IPS-NIHi11 (cell line): Measurements from ENCODE around the gene KASH5.
"Not testable (repeated sequence)": the region's sequence is repeated elsewhere in the genome, so short reads cannot be mapped to it uniquely, and the experiment has no call there.

Experiments
- DNase-seq: peaks from one replicate; pipeline ENCODE4 v3.0.0; 2012; ENCODE audit warnings: mixed read lengths, low spot score

Gene KASH5

GRCh38 chr19:49362048-49362928 lies 25.8 kb upstream of the KASH5 start, which contains the start of gene TEAD2:
TEAD2 (minus strand) TSS chr19:49362416; CDS start chr19:49360075, 2,341 bp downstream.
- peak; percentile 85 for DNase-seq

GRCh38 chr19:49362929-49363267 lies 25.2 kb upstream of the KASH5 start:
- no peak for DNase-seq

GRCh38 chr19:49363268-49364082 lies 24.6 kb upstream of the KASH5 start, which contains the start of gene DKKL1:
DKKL1 (plus strand) TSS chr19:49363877; CDS start chr19:49363999, 122 bp downstream.
- DNase-seq, result peak; percentile 93

- no peak for DNase-seq
These were observed 23.8 kb upstream of the KASH5 start for GRCh38 chr19:49364083-49364737.

- DNase-seq, result no peak
These were observed 21.9 kb upstream of the KASH5 start for GRCh38 chr19:49366110-49366509.

GRCh38 chr19:49368711-49369358 lies 19.2 kb upstream of the KASH5 start:
- DNase-seq, result no peak

- no peak for DNase-seq
These were observed 16.9 kb upstream of the KASH5 start for GRCh38 chr19:49371184-49371583.

- DNase-seq, result not testable (repeated sequence)
These were observed 14.9 kb upstream of the KASH5 start for GRCh38 chr19:49373174-49373573.

- no peak for DNase-seq
These were observed 13.2 kb upstream of the KASH5 start for GRCh38 chr19:49374665-49375434.

GRCh38 chr19:49378512-49378911 lies 9.5 kb upstream of the KASH5 start:
- DNase-seq, result no peak

GRCh38 chr19:49380391-49380790 lies 7.7 kb upstream of the KASH5 start:
- no peak for DNase-seq

- no peak for DNase-seq
These were observed 5.4 kb upstream of the KASH5 start for GRCh38 chr19:49382639-49383038.

GRCh38 chr19:49383599-49383998 lies 4.5 kb upstream of the KASH5 start:
- no peak for DNase-seq

GRCh38 chr19:49389406-49389805 lies 1.4 kb downstream of the KASH5 start:
- no peak for DNase-seq

GRCh38 chr19:49390131-49390928 lies 2.3 kb downstream of the KASH5 start:
- DNase-seq, result no peak

- no peak for DNase-seq
These were observed 2.9 kb downstream of the KASH5 start for GRCh38 chr19:49390929-49391359.

GRCh38 chr19:49391581-49392399 lies 3.7 kb downstream of the KASH5 start:
- DNase-seq, result peak; percentile 89

- DNase-seq, result no peak
These were observed 5.8 kb downstream of the KASH5 start for GRCh38 chr19:49393881-49394280.
